HG02981 (cell line): ENCODE results near the gene CEP192.
"Not testable (repeated sequence)": the region's sequence is repeated elsewhere in the genome, so short reads cannot be mapped to it uniquely, and the experiment has no call there.

Experiments
- ATAC-seq: cut with Tn5 transposase; IDR thresholded peaks from one replicate; pipeline ENCODE4 v1.9.1; 2021; ENCODE audit warnings: mild to moderate bottlenecking, moderate library complexity; ENCODE audit not compliant: unreplicated experiment

CEP192 gene, protein sequence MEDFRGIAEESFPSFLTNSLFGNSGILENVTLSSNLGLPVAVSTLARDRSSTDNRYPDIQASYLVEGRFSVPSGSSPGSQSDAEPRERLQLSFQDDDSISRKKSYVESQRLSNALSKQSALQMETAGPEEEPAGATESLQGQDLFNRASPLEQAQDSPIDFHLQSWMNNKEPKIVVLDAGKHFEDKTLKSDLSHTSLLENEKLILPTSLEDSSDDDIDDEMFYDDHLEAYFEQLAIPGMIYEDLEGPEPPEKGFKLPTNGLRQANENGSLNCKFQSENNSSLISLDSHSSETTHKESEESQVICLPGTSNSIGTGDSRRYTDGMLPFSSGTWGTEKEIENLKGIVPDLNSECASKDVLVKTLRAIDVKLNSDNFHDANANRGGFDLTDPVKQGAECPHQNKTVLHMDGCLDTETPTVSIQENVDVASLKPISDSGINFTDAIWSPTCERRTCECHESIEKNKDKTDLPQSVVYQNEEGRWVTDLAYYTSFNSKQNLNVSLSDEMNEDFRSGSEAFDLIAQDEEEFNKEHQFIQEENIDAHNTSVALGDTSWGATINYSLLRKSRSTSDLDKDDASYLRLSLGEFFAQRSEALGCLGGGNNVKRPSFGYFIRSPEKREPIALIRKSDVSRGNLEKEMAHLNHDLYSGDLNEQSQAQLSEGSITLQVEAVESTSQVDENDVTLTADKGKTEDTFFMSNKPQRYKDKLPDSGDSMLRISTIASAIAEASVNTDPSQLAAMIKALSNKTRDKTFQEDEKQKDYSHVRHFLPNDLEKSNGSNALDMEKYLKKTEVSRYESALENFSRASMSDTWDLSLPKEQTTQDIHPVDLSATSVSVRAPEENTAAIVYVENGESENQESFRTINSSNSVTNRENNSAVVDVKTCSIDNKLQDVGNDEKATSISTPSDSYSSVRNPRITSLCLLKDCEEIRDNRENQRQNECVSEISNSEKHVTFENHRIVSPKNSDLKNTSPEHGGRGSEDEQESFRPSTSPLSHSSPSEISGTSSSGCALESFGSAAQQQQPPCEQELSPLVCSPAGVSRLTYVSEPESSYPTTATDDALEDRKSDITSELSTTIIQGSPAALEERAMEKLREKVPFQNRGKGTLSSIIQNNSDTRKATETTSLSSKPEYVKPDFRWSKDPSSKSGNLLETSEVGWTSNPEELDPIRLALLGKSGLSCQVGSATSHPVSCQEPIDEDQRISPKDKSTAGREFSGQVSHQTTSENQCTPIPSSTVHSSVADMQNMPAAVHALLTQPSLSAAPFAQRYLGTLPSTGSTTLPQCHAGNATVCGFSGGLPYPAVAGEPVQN (N-terminal part only)

DNA sequence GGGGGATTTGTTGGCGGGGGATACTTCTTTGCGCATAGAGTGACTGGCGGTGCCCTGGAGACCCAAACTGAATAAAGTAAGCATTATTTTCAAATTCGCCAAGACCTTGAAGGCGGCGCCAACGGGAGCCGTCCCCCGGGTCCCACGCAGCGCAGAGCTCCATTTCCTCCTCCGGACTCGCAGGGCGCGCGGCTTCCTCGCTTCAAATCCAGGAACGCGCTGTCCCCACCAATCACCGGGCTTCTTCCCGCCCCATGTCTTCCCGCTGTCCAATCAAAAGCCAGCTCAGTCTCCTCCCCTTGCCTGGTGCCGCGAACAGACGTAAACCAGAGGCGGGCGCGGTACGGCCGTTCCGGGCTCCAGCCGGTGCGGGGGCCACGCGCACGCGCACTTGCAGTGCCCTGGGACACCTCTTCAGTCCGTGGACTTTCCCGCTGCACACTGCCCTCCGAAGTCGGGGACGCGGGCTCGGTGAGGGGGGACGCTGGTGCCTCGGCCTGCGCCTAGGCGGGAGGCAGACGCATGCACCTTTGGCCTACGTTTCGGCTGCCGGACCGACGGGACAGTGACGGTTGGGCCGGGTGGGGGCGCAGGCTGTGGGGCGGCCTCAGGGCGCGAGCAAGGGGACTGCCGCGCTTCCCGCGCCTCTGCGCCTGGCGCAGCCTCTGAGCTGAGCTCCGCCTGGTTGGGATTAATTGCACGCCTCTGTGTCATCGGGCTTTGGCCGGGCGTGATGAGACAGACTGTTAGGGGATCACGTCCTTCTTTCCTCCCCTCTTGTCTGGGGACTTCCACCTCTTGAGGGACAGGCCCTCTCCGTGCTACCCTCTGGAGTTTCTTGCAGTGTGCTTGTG, at the start of gene CEP192:
Gene CEP192 (plus strand): TSS at position 396 of the 854 bp plus-strand sequence. CDS start 8,063 bp downstream, outside the sequence.
- ATAC-seq = peak; percentile 76

DNA sequence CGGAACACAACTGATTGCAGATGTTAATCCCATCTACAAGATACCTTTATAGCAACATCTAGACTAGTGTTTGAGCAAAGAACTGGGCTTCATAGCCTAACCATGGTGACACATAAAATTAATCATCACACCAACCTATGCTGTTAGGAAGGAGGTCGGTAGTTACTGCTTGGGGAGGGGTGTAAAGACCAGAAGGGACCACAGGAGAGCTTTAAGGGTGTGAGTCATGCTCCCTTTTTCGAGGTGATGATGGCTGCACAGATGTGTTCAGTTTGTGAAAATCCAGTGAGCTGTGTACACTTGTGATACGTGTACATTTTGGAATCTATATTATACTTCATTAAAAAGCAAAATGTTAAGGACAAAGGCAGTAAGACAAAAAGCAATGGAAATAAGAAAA, 47.9 kb upstream of the CEP192 start:
- no peak for ATAC-seq

GRCh38 chr18:12944709-12945108, 46.5 kb upstream of the CEP192 start:
- no peak for ATAC-seq

GRCh38 chr18:12946549-12947284, 44.4 kb upstream of the CEP192 start:
- ATAC-seq = no peak

GRCh38 chr18:12947285-12948049, 43.7 kb upstream of the CEP192 start, which contains the start of gene SEH1L:
Gene SEH1L (plus strand): TSS chr18:12948011. CDS start chr18:12948122, 111 bp downstream.
- ATAC-seq = peak; percentile 75

GRCh38 chr18:12948050-12948804, 42.9 kb upstream of the CEP192 start:
- ATAC-seq = peak; percentile 70

DNA sequence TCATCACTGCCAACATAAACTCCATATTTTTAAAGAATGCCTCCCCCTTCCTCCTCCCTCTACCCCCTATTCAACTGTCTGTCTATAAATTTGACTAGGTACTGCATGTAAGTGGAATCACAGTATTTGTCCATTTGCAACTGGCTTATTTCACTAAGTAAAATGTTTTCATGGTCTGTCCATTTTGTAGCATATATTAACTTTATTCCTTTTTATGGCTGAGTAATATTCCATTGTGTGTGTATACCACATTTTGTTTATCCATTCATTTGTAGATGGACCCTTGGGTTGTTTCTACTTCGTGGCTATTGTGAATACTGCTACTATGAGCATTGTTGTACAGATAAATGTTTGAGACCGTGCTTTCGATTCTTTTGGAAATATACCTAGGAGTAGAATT, 32.7 kb upstream of the CEP192 start:
- no peak for ATAC-seq

GRCh38 chr18:12960395-12960794, 30.8 kb upstream of the CEP192 start:
- no peak for ATAC-seq

DNA sequence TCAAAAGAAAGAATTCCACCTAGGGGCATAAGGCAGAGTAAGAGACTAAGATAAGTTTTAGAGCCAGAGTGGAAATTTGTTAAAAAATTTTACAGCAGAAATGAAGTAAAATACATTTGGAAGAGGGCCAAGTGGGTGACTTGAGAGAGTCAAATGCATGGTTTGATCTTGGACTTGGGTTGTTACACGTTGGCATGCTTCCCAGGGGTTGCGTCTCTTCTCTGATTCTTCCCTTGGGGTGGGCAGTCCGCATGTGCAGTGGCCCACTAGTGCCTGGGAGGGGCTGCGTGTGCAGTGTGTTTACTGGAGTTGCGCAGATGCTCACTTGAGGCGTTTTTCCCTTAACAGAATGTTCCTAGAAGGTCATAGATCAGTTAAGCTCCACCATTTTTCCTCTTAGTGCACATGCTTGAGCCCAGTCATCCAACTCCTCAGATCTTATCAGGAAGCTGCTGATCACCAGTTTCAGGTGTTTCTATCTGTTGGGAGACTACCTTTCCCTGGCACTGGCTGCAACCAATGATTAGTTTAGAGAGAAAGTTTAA, 30.2 kb upstream of the CEP192 start:
- ATAC-seq = no peak

GRCh38 chr18:12963069-12963468, 28.1 kb upstream of the CEP192 start:
- ATAC-seq = no peak

GRCh38 chr18:12968115-12968514, 23.0 kb upstream of the CEP192 start:
- no peak for ATAC-seq

- no peak for ATAC-seq
Observed at GRCh38 chr18:12968619-12969018, 22.5 kb upstream of the CEP192 start.

GRCh38 chr18:12973562-12974213, 17.5 kb upstream of the CEP192 start:
- ATAC-seq = no peak

DNA sequence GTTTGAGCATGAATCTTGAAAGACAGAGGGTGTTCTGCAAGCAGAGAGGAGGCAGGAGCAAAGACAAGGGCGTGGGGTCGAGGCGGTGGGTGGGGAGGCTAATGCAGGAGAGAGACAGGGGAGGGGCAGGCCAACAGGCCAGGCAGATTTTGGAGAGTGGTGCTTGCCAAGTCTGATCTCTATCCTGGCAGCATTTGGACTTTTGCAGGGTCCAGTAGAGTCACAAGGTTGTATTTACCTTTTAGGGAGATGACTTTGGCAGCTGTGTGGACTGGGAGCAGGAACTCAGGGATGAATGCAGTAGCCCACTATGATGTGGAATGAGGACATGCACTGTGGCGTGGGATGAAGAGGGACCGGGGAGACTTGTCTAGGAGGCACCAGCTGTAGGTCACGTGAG, 15.7 kb upstream of the CEP192 start:
- no peak for ATAC-seq

DNA sequence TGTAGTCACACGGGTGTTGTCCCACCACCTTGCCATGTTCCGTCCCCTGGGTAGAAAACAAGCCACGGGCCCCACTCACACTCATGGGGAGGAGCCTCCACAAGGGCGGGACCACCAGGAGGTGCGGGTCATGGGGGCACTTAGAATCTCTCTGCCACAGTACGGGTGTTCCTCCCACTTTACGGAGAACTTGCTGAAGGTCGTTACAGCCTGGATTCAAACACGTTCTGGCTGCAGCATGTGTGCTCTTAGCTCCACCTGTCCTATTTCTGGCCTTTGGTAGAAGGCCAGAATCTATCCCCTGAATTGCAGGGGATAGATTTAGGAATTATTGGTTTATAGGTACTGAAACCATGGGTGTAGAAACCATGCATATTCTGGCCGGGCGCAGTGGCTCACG, 14.9 kb upstream of the CEP192 start:
- no peak for ATAC-seq

- not testable (repeated sequence) for ATAC-seq
Observed at GRCh38 chr18:12980065-12980464, 11.1 kb upstream of the CEP192 start.
